Measurements from ENCODE around the gene GNAS-AS1.

- no peak for TF ChIP-seq YY1 (IDR thresholded peaks at IDR 0.05; ENCODE audit: low read depth)
- no peak for TF ChIP-seq TCF12 (IDR thresholded peaks at IDR 0.05; ENCODE audit: low read depth)
- TF ChIP-seq RAD21 (IDR thresholded peaks at IDR 0.05; ENCODE audit: low read depth), result no peak
- TF ChIP-seq REST (IDR thresholded peaks at IDR 0.05; ENCODE audit: low read depth), result no peak
- TF ChIP-seq CREB1 (IDR thresholded peaks at IDR 0.05; ENCODE audit: low read depth), result peak; percentile 86
Observed at GRCh38 chr20:58888521-58889333, 38.0 kb upstream of the GNAS-AS1 start.
